DND-41 (cell line): ENCODE results near the gene GNE.

ENCODE experiments used
- CTCF ChIP-seq: IDR thresholded peaks from 2 replicates; pipeline ENCODE4 v1.5.1; 2012; ENCODE audit warnings: borderline replicate concordance, low read length, moderate library complexity, mild to moderate bottlenecking; ENCODE audit not compliant: poor library complexity, severe bottlenecking; ENCODE audit errors: extremely low read depth
- EZH2 ChIP-seq: IDR thresholded peaks from 3 replicates; pipeline ENCODE4 v1.6.1; 2012; ENCODE audit warnings: borderline replicate concordance, low read depth, mild to moderate bottlenecking, moderate library complexity, low read length, inconsistent platforms; ENCODE audit not compliant: severe bottlenecking

- no peak for TF ChIP-seq CTCF
- TF ChIP-seq EZH2 = no peak
Measured at GRCh38 chr9:36194326-36195000, 63.8 kb downstream of the GNE start.
